Measurements from ENCODE around the gene PSTPIP2.
"Not testable (repeated sequence)": the region's sequence is repeated elsewhere in the genome, so short reads cannot be mapped to it uniquely, and the experiment has no call there.

Gene PSTPIP2

GRCh38 chr18:46035696-46036680, 36.1 kb downstream of the PSTPIP2 start:
- no peak for DNase-seq

GRCh38 chr18:46034230-46034629, 37.8 kb downstream of the PSTPIP2 start:
- DNase-seq, result no peak

GRCh38 chr18:46031741-46032140, 40.3 kb downstream of the PSTPIP2 start:
- no peak for DNase-seq

GRCh38 chr18:46028536-46028891, 43.5 kb downstream of the PSTPIP2 start:
- no peak for DNase-seq

- DNase-seq, result no peak
Measured at GRCh38 chr18:46019936-46020335, 52.1 kb downstream of the PSTPIP2 start.

- no peak for DNase-seq
Measured at GRCh38 chr18:46013484-46014189, 58.4 kb downstream of the PSTPIP2 start.

GRCh38 chr18:46010676-46011075, 61.4 kb downstream of the PSTPIP2 start:
- no peak for DNase-seq

- DNase-seq, result no peak
Measured at GRCh38 chr18:46010050-46010449, 62.0 kb downstream of the PSTPIP2 start.

GRCh38 chr18:46009125-46009840, 62.8 kb downstream of the PSTPIP2 start:
- DNase-seq, result no peak

GRCh38 chr18:46008531-46008930, 63.5 kb downstream of the PSTPIP2 start:
- no peak for DNase-seq

- no peak for DNase-seq
Measured at GRCh38 chr18:46007165-46007564, 64.9 kb downstream of the PSTPIP2 start.

GRCh38 chr18:46002934-46003333, 69.1 kb downstream of the PSTPIP2 start:
- DNase-seq, result no peak

- DNase-seq, result no peak
Measured at GRCh38 chr18:46001892-46002291, 70.2 kb downstream of the PSTPIP2 start.

- no peak for DNase-seq
Measured at GRCh38 chr18:46001074-46001473, 71.0 kb downstream of the PSTPIP2 start.

- no peak for DNase-seq
Measured at GRCh38 chr18:45999536-45999935, 72.5 kb downstream of the PSTPIP2 start.

- DNase-seq, result no peak
Measured at GRCh38 chr18:45998244-45998643, 73.8 kb downstream of the PSTPIP2 start.

GRCh38 chr18:45997700-45998151, 74.3 kb downstream of the PSTPIP2 start:
- DNase-seq, result no peak

- DNase-seq, result no peak
Measured at GRCh38 chr18:45995461-45995860, 76.6 kb downstream of the PSTPIP2 start.

- no peak for DNase-seq
Measured at GRCh38 chr18:45993438-45993837, 78.6 kb downstream of the PSTPIP2 start.

GRCh38 chr18:45992527-45992926, 79.5 kb downstream of the PSTPIP2 start:
- DNase-seq, result not testable (repeated sequence)

- DNase-seq, result no peak
Measured at GRCh38 chr18:45991788-45992187, 80.3 kb downstream of the PSTPIP2 start.

GRCh38 chr18:45984546-45985235, 87.4 kb downstream of the PSTPIP2 start:
- DNase-seq, result no peak

GRCh38 chr18:45981821-45982220, 90.2 kb downstream of the PSTPIP2 start:
- DNase-seq, result no peak

Data from NCI-H2081 (cell line).